ENCODE data around the gene ARHGAP23. TPM values are rescaled to one million over a fixed set of nuclear protein-coding genes. Genes with fewer than 3 reads are reported as not detected.

ARHGAP23 gene
- total and polyA plus RNA-seq, 2 experiments from 2014 or later = 16.0 to 30.0 TPM

- no peak overlapping the region for H3K4me2 ChIP-seq
- H3K9me2 ChIP-seq (replicated peaks; ENCODE audit: insufficient read depth) = no peaks in the 10 kb centered on the region
- no peaks in the 10 kb centered on the region for H3K4me1 ChIP-seq (ENCODE audit: insufficient read depth)
- no peak overlapping the region for H3K4me3 ChIP-seq
- TF ChIP-seq EZH2phosphoT487 (IDR thresholded peaks at IDR 0.05; ENCODE audit: low read depth, severe bottlenecking, unreplicated experiment) (no peak), CTCF (IDR thresholded peaks at IDR 0.05; ENCODE audit: poor library complexity) (no peak), EZH2 (IDR thresholded peaks at IDR 0.05; ENCODE audit: borderline replicate concordance) (no peak)
- no peaks in the 10 kb centered on the region for H4K20me1 ChIP-seq (ENCODE audit: insufficient read depth, poor library complexity, severe bottlenecking)
- H2AFZ ChIP-seq = no peak overlapping the region
- no peak overlapping the region for H3K27ac ChIP-seq
- H3K9me3 ChIP-seq (ENCODE audit: low read depth) = no peaks in the 10 kb centered on the region
- no peaks in the 10 kb centered on the region for H3K36me3 ChIP-seq (replicated peaks; ENCODE audit: insufficient read depth, low read depth)
- no peak for DNase-seq (ENCODE audit: low spot score)
- H3K79me2 ChIP-seq = no peaks in the 10 kb centered on the region
- no peaks in the 10 kb centered on the region for H3K27me3 ChIP-seq
- WGBS (ENCODE audit: low lambda C conversion rate, missing lambda C conversion rate) = 82% methylated on average over 19 of the region's 20 CpGs
Measured at GRCh38 chr17:38543403-38544174, 115.3 kb downstream of the ARHGAP23 start.

GRCh38 chr17:38544175-38544838 is 116.0 kb downstream of the ARHGAP23 start:
- no peak overlapping the region for H3K4me3 ChIP-seq
- H3K36me3 ChIP-seq (replicated peaks; ENCODE audit: insufficient read depth, low read depth) = no peaks in the 10 kb centered on the region
- H3K9me2 ChIP-seq (replicated peaks; ENCODE audit: insufficient read depth) = no peaks in the 10 kb centered on the region
- H3K27me3 ChIP-seq = no peaks in the 10 kb centered on the region
- WGBS (ENCODE audit: low lambda C conversion rate, missing lambda C conversion rate) = 87% methylated on average over 10 of the region's 10 CpGs
- no peaks in the 10 kb centered on the region for H3K4me1 ChIP-seq (ENCODE audit: insufficient read depth)
- TF ChIP-seq CTCF (IDR thresholded peaks at IDR 0.05; ENCODE audit: poor library complexity) = no peak
- TF ChIP-seq EZH2phosphoT487 (IDR thresholded peaks at IDR 0.05; ENCODE audit: low read depth, severe bottlenecking, unreplicated experiment) = no peak
- no peak for TF ChIP-seq EZH2 (IDR thresholded peaks at IDR 0.05; ENCODE audit: borderline replicate concordance)
- no peak overlapping the region for H3K27ac ChIP-seq
- no peak overlapping the region for H3K4me2 ChIP-seq
- H4K20me1 ChIP-seq (ENCODE audit: insufficient read depth, poor library complexity, severe bottlenecking) = no peaks in the 10 kb centered on the region
- no peaks in the 10 kb centered on the region for H3K79me2 ChIP-seq
- no peaks in the 10 kb centered on the region for H3K9me3 ChIP-seq (ENCODE audit: low read depth)
- no peak for DNase-seq (ENCODE audit: low spot score)
- no peak overlapping the region for H2AFZ ChIP-seq

- 90% methylated on average over 4 of the region's 7 CpGs for WGBS (ENCODE audit: low lambda C conversion rate, missing lambda C conversion rate)
- no peak overlapping the region for H3K4me3 ChIP-seq
- H3K9me2 ChIP-seq (replicated peaks; ENCODE audit: insufficient read depth) = no peaks in the 10 kb centered on the region
- H4K20me1 ChIP-seq (ENCODE audit: insufficient read depth, poor library complexity, severe bottlenecking) = no peaks in the 10 kb centered on the region
- no peak overlapping the region for H2AFZ ChIP-seq
- no peak overlapping the region for H3K27ac ChIP-seq
- no peak for DNase-seq (ENCODE audit: low spot score)
- no peak overlapping the region for H3K4me2 ChIP-seq
- H3K36me3 ChIP-seq (replicated peaks; ENCODE audit: insufficient read depth, low read depth) = no peaks in the 10 kb centered on the region
- H3K9me3 ChIP-seq (ENCODE audit: low read depth) = no peaks in the 10 kb centered on the region
- no peaks in the 10 kb centered on the region for H3K79me2 ChIP-seq
- no peaks in the 10 kb centered on the region for H3K27me3 ChIP-seq
- no peaks in the 10 kb centered on the region for H3K4me1 ChIP-seq (ENCODE audit: insufficient read depth)
- TF ChIP-seq CTCF (IDR thresholded peaks at IDR 0.05; ENCODE audit: poor library complexity) (no peak), EZH2phosphoT487 (IDR thresholded peaks at IDR 0.05; ENCODE audit: low read depth, severe bottlenecking, unreplicated experiment) (no peak), EZH2 (IDR thresholded peaks at IDR 0.05; ENCODE audit: borderline replicate concordance) (no peak)
Measured at GRCh38 chr17:38544839-38545209, 116.6 kb downstream of the ARHGAP23 start.

All from hepatocyte (in vitro differentiated cells).